ENCODE results near the gene CRYBB1.

The CRYBB1 gene

DNA sequence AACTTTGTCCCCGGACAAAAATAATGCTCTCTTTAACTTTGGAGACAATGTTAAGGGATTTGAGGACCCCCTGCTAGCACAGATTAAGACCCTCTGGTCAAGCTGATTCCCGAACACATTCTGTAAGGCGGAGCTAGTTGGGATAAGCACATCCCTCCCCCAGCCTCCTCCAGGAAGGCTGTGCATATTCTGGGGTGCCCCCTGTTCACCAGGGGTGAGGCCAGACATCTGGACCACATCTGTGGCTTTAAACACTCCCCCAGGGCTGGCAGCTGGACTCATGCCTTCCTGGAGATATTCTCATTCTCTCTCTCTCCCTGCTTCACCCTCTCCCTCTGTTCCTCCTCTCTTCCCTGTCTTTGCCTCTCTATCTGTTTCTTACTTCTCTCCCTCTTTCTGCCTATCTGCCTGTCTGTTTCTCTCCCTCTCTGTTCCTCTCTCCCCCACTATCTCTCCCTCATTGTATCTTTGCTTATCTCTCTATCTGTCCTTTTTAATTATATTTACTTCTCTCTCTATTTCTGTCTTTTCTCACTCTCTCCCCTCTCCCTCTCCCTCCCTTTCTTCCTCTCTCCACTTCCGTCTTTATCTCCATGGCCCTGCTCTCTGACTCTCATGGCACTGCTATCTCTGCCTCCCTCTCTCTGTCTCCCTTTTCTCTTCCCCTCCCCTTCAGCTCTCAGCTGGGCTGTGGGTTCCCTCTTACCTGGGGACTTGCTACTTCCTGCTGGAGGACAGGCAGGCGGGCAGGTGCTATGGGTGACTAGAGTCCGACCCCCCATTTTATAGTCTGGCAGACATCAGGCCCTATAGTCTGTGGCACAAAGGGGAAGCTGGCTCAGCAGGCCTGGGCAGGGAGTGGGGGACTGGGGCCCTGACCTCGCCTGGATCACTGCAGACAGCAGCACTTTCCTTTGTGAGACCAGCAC lies at the start of gene CRYBB1:
Gene CRYBB1, minus strand, starts transcription at position 757 of the 929 bp plus-strand sequence. CDS start 1,708 bp downstream, outside the sequence.
- Histone ChIP-seq H3K27ac (ENCODE audit: low read depth, low read length) (no peak within 1 kb of the TSS), H3K36me3 (ENCODE audit: control insufficient read depth, insufficient read depth, low read length) (no peaks in the 10 kb centered on the region), H3K27me3 (ENCODE audit: control insufficient read depth, insufficient read depth, low read length) (no peaks in the 10 kb centered on the region), H3K9ac (ENCODE audit: low read length) (no peak within 1 kb of the TSS), H3K4me3 (ENCODE audit: low read length) (no peak within 1 kb of the TSS), H3K4me1 (ENCODE audit: control insufficient read depth, insufficient read depth, low read length) (no peaks in the 10 kb centered on the region)

DNA sequence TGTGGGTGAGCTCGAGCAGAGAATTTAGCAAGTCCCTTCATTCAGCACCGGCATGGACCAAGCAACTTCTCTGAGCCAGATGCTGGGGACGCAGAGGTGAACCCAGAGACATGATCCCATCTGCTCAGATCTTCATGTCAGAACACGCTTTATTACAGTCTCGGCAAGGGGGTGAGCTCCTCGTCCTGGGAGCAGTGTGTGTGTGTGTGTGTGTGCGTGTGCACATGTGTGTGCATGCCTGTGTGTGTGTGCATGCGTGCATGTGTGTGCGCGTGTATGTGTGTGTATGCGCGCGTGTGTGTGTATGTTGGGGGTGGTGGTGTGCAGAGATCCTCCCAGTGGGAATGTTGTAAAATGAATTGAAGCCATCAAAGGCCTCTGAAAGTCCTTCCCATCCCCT lies 49.3 kb upstream of the CRYBB1 start:
- Histone ChIP-seq H3K36me3 (ENCODE audit: control insufficient read depth, insufficient read depth, low read length) (no peaks in the 10 kb centered on the region), H3K9ac (ENCODE audit: low read length) (no peak overlapping the region), H3K27ac (ENCODE audit: low read depth, low read length) (no peak overlapping the region), H3K27me3 (ENCODE audit: control insufficient read depth, insufficient read depth, low read length) (no peaks in the 10 kb centered on the region), H3K4me1 (ENCODE audit: control insufficient read depth, insufficient read depth, low read length) (peaks cover under 1% of the 10 kb centered on the region), H3K4me3 (ENCODE audit: low read length) (no peak overlapping the region)

DNA sequence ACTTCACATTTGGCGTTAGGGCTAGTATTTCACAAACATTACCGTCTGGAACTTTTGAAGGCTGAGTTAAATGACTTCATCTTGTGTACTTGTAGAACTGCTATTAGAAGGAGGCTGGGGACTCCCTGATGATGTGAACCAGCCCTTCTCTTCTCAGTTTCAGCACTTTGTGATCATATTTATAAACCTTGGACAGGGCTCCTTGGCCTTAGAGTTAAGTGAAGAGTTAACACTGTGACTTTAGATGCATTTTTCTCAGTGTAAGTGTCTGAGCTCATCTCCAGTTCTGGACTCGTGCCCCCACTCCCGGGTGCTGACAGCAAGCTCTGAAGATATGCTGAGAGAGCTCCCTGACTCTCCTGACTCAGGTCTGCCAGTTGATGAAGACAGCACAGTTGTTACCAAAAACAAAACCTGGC lies 48.0 kb upstream of the CRYBB1 start:
- Histone ChIP-seq H3K4me1 (ENCODE audit: control insufficient read depth, insufficient read depth, low read length) (no peaks in the 10 kb centered on the region), H3K4me3 (ENCODE audit: low read length) (no peak overlapping the region), H3K27me3 (ENCODE audit: control insufficient read depth, insufficient read depth, low read length) (no peaks in the 10 kb centered on the region), H3K27ac (ENCODE audit: low read depth, low read length) (no peak overlapping the region), H3K36me3 (ENCODE audit: control insufficient read depth, insufficient read depth, low read length) (no peaks in the 10 kb centered on the region), H3K9ac (ENCODE audit: low read length) (no peak overlapping the region)

DNA sequence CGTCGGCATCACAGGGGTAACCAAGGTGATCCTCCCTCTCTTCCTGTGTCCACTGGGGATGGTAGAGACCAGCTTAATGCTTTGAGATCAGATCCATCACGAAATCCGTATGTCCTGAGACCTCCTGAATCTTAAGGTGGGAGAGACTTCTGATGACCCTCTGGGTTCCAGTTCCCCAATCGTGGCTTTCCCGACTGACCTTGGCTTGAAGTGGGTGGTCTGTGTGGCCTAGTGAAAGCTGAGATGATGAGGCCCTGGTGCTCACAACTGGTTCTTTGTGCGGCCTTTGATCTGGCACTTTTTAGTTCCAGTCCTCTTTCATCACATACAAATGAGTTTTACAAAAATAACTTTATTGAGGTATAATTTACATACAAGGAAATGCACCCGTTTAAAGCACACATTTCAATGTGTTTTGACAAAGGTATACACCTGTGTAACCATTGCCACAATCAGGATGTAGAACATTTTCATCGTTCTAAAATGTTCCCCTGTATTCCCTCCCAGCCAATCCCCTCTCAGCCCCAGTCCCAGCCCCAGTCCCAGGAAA lies 45.6 kb upstream of the CRYBB1 start:
- H3K4me3 ChIP-seq (ENCODE audit: low read length) = no peak overlapping the region
- H3K27ac ChIP-seq (ENCODE audit: low read depth, low read length) = no peak overlapping the region
- H3K4me1 ChIP-seq (ENCODE audit: control insufficient read depth, insufficient read depth, low read length) = no peaks in the 10 kb centered on the region
- peaks cover 1% of the 10 kb centered on the region for H3K27me3 ChIP-seq (ENCODE audit: control insufficient read depth, insufficient read depth, low read length)
- H3K9ac ChIP-seq (ENCODE audit: low read length) = no peak overlapping the region
- no peaks in the 10 kb centered on the region for H3K36me3 ChIP-seq (ENCODE audit: control insufficient read depth, insufficient read depth, low read length)

DNA sequence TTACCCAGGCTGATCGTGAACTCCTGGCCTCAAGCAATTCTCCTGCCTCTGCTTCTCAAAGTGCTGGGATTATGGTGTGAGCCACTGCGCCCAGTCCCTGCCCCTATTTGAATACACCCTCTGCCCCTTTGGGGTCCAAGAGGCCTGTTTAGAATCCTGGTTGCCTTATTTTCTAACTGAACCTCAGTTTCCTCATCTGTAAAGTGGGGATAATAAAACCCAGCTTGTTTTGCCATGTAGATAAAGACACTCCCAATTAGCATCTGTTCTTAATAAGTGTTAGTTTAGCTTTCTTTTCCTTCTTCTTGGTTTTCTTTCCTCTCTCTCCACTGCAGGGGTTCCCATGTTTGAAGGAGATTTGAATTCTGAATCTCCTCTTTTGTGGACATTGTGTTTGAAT lies 44.3 kb upstream of the CRYBB1 start:
- Histone ChIP-seq H3K4me3 (ENCODE audit: low read length) (no peak overlapping the region), H3K36me3 (ENCODE audit: control insufficient read depth, insufficient read depth, low read length) (no peaks in the 10 kb centered on the region), H3K4me1 (ENCODE audit: control insufficient read depth, insufficient read depth, low read length) (peaks cover 4% of the 10 kb centered on the region), H3K27me3 (ENCODE audit: control insufficient read depth, insufficient read depth, low read length) (peaks cover 10% of the 10 kb centered on the region), H3K27ac (ENCODE audit: low read depth, low read length) (no peak overlapping the region), H3K9ac (ENCODE audit: low read length) (no peak overlapping the region)

DNA sequence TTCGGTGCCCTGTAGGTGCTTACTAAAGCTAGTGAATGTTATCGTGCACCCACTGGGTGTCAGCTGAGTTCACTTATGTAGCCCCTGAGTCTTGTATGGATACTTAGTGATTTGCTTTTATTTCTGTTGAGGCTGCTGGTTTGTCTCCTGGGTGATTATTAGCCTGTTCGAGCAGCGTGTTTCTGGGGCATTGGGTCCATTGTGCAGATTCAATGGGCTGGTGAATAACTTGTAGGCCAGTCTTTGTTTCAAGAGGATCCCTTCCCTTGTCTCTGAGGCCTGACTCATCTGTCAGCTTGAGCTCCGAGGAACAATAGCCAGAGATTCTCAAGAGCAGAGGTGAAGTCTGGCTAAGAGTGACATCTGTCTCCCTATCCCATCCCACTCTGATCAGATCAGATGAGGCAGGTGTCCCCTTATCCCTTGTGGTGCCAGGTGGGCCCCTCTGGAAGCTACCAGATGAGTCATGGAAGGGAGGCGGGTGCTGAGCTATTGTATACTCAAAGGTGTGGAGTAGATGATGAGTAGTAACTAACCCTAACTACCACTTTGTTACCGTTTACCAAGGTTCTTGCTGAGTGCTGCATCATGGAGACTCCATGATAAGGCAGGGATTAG lies 43.2 kb upstream of the CRYBB1 start:
- Histone ChIP-seq H3K9ac (ENCODE audit: low read length) (no peak overlapping the region), H3K4me1 (ENCODE audit: control insufficient read depth, insufficient read depth, low read length) (peaks cover 4% of the 10 kb centered on the region)

DNA sequence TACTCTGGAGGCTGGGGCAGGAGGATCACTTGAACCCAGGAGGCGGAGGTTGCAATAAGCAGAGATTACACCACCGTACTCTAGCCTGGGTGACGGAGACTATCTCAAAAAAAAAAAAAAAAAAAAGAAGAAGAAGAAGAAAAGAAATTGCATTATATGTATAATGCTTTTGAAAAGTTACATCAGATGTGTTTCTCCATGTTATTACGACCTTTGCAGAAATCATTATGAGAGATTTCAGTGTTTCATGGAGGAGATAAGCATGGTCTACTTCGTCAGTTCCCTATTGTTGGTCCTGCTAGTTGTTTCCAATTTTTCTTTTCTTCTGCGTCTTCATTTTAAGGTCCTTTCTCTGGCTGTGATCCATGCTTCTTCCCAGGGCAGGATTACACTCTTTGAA lies 42.5 kb upstream of the CRYBB1 start:
- Histone ChIP-seq H3K9ac (ENCODE audit: low read length) (no peak overlapping the region), H3K36me3 (ENCODE audit: control insufficient read depth, insufficient read depth, low read length) (no peaks in the 10 kb centered on the region), H3K27me3 (ENCODE audit: control insufficient read depth, insufficient read depth, low read length) (peaks cover 12% of the 10 kb centered on the region), H3K4me3 (ENCODE audit: low read length) (no peak overlapping the region), H3K27ac (ENCODE audit: low read depth, low read length) (no peak overlapping the region), H3K4me1 (ENCODE audit: control insufficient read depth, insufficient read depth, low read length) (peaks cover 4% of the 10 kb centered on the region)

More for the DNA sequence above, 43.2 kb upstream of the CRYBB1 start:
- H3K4me3 ChIP-seq (ENCODE audit: low read length) = no peak overlapping the region
- H3K36me3 ChIP-seq (ENCODE audit: control insufficient read depth, insufficient read depth, low read length) = no peaks in the 10 kb centered on the region
- H3K27ac ChIP-seq (ENCODE audit: low read depth, low read length) = no peak overlapping the region
- H3K27me3 ChIP-seq (ENCODE audit: control insufficient read depth, insufficient read depth, low read length) = peaks cover 10% of the 10 kb centered on the region

DNA sequence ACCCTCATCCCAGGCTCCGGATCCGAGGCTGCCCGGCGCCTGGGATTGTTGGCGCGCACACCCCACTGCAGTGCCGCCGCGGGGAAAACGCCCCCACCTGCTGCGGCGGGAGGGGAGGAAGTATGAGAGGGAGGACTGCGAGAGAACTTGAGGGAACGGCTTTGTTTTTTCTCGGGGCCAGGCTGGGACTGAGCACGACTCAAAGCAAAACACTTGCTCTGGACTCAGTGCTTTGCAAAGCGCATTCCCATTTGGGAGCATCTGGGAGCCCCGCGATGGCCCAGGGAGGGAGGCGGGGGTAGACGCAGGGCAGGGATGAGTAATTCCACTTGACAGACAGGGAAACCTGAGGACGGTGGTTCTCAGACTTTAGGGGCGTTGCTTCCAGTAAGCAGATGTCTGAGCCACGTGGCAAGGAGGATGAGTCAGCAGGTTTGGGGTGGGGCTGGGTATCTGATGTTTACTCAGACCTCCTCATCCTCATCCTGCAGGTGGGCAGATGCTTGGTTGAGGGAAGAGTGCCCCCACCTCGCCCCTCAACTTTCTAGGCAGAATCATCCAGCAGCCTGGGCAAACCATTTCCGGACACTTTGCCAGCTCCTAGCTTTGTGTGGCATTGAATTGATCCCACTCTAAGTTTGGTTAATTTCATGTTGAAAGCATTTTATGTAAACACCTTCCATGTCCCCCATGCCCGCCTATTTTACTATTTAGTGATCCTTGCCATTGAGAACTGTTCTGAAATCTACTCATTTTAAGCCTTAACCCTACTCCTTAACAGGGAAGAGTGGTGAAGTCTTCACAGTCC lies 41.0 kb upstream of the CRYBB1 start:
- Histone ChIP-seq H3K4me1 (ENCODE audit: control insufficient read depth, insufficient read depth, low read length) (peaks cover 4% of the 10 kb centered on the region), H3K9ac (ENCODE audit: low read length) (no peak overlapping the region), H3K27ac (ENCODE audit: low read depth, low read length) (no peak overlapping the region), H3K4me3 (ENCODE audit: low read length) (peak overlapping the region; percentile 40), H3K27me3 (ENCODE audit: control insufficient read depth, insufficient read depth, low read length) (peaks cover 12% of the 10 kb centered on the region), H3K36me3 (ENCODE audit: control insufficient read depth, insufficient read depth, low read length) (no peaks in the 10 kb centered on the region)

DNA sequence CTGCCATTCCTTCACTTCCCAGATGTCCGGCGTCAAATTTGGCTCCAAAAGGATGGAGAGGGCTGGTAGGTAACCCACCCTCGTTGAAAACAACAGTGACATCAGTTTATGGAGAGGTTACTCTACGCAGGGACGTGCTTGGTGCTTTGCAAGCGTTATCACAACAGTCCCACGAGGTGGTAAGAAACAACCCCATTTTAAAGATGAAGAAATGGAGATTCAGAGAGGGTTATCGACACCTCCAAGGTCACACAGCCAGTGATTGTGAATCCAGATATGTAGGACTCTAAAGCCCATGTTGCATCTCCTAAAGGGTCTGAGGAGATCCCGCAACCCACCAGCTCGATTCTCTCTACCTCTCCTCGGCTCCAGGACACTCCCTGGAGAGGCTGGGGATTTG lies 40.3 kb upstream of the CRYBB1 start:
- no peak overlapping the region for H3K27ac ChIP-seq (ENCODE audit: low read depth, low read length)
- H3K36me3 ChIP-seq (ENCODE audit: control insufficient read depth, insufficient read depth, low read length) = no peaks in the 10 kb centered on the region
- peaks cover 4% of the 10 kb centered on the region for H3K4me1 ChIP-seq (ENCODE audit: control insufficient read depth, insufficient read depth, low read length)
- peak overlapping the region; percentile 40 for H3K4me3 ChIP-seq (ENCODE audit: low read length)
- peaks cover 13% of the 10 kb centered on the region for H3K27me3 ChIP-seq (ENCODE audit: control insufficient read depth, insufficient read depth, low read length)
- H3K9ac ChIP-seq (ENCODE audit: low read length) = no peak overlapping the region

DNA sequence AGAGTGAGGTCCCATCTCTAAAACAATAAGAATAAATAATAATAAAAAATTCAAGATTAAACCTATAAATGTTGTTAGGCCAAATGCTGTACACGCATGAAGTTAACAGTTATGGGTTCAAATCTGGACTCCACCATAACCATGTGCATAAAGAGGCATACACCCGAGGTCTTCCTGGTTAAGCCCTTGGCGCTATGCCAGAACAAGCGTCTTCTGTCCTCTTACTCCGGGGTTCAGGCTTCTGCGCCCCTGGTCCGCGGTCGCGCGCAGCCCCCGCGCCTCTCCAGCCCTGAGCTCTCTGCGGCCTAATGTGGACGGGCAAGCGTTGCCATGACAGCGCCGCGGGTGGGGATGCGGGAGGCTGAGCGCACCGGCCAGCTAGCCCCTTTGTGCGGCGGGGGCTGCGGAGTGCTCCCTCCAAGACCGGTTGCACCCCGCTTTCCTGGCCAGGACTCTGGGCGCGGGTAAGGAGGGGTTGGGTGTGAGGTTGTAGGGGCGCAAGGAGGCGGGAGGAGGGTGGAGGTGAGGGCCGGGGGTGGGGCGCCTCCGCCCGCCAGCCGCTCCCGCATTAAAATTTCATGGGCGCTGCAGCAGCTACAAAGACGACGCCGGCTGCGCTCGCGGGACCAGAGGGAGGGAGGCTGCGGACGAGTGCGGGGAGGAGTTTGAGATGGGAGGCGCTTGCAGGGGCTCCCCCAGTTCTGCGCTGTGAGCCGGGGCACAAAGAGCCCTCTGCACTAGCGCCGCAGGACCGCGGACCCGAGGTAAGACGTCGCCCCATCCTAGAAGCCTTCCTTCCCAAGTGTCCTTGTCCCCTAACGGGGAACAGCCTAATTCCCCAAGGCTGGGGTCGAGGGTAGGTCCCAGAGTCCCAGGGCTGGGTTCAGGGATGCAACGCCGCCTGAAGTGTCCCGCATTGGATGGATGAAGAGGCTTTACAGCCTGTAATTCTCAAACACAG lies 39.3 kb upstream of the CRYBB1 start, which contains the start of gene MIAT:
Gene MIAT, plus strand, starts transcription at position 698 of the 961 bp plus-strand sequence.
- no peak within 1 kb of the TSS for H3K9ac ChIP-seq (ENCODE audit: low read length)
- no peaks in the 10 kb centered on the region for H3K36me3 ChIP-seq (ENCODE audit: control insufficient read depth, insufficient read depth, low read length)
- peak within 1 kb of the TSS; percentile 57 for H3K4me3 ChIP-seq (ENCODE audit: low read length)
- H3K4me1 ChIP-seq (ENCODE audit: control insufficient read depth, insufficient read depth, low read length) = peaks cover 4% of the 10 kb centered on the region
- peaks cover 15% of the 10 kb centered on the region for H3K27me3 ChIP-seq (ENCODE audit: control insufficient read depth, insufficient read depth, low read length)
- H3K27ac ChIP-seq (ENCODE audit: low read depth, low read length) = no peak within 1 kb of the TSS

DNA sequence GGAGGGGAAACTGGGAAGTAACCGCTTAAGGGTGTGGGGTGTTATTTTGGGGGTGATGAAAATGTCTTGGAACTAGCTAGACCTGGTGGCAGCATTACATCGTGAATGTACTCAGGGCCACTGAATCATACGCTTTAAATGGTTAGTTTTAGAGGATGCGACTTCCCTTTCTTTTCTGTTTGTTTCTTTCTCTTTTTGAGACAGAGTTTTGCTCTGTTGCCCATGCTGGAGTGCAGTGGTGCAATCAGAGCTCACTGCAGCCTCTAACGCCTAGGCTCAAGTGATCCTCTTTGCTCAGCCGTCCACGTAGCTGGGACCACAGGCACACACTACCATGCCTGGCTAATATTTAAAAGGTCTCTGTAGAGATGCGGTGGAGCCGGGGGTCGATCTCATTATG lies 34.0 kb upstream of the CRYBB1 start:
- Histone ChIP-seq H3K4me3 (ENCODE audit: low read length) (no peak overlapping the region), H3K27ac (ENCODE audit: low read depth, low read length) (no peak overlapping the region), H3K9ac (ENCODE audit: low read length) (no peak overlapping the region), H3K27me3 (ENCODE audit: control insufficient read depth, insufficient read depth, low read length) (peaks cover 12% of the 10 kb centered on the region), H3K36me3 (ENCODE audit: control insufficient read depth, insufficient read depth, low read length) (no peaks in the 10 kb centered on the region), H3K4me1 (ENCODE audit: control insufficient read depth, insufficient read depth, low read length) (no peaks in the 10 kb centered on the region)
